Caco-2 (cell line): ENCODE data around the gene FAH. TPM values are rescaled to one million over a fixed set of nuclear protein-coding genes. Genes with fewer than 3 reads are reported as not detected.

ENCODE experiments used
- BruUV-seq: library from RNA; stranded (reverse); fragments of 400-500 nt; replicated peaks from 2 replicates; lab custom pipeline; 2021; lab: Mats Ljungman, UMichigan
- CTCF ChIA-PET: fragments of 300-600 bp; sonication (Branson Sonifier 250); formaldehyde crosslinking; loops from one replicate; lab custom pipeline; 2022; ENCODE audit warnings: antibody characterized with exemption; lab: Charles Lee
- POLR2A ChIA-PET: fragments of 300-600 bp; sonication (Branson Sonifier 250); formaldehyde crosslinking; loops from one replicate; lab custom pipeline; 2022; ENCODE audit warnings: antibody characterized with exemption; lab: Charles Lee
- DNase-seq, 2 experiments: peaks; one replicate each; pipeline versions ENCODE4 v3.0.0 to v3.0.0-alpha.2; 2020 to 2022
- H3K27me3 ChIP-seq: replicated peaks from 2 replicates; pipeline ENCODE4 v1.6.0; 2011; ENCODE audit warnings: low read length; ENCODE audit not compliant: control insufficient read depth, insufficient read depth
- H3K36me3 ChIP-seq: 2 replicates; pipeline ENCODE4 v1.5.1; 2011; ENCODE audit warnings: low read length; ENCODE audit not compliant: control insufficient read depth, insufficient read depth
- H3K4me1 ChIP-seq: fragments of 250-450 bp; sonication (Bioruptor Pico); 2 replicates; pipeline ENCODE4 v1.5.1; 2020; ENCODE audit warnings: mild to moderate bottlenecking
- H3K4me3 ChIP-seq: 2 replicates; pipeline ENCODE4 v1.5.1; 2011; ENCODE audit warnings: low read depth, mild to moderate bottlenecking, control low read depth, low read length
- H3K9me3 ChIP-seq: fragments of 250-450 bp; sonication (Bioruptor Pico); 2 replicates; pipeline ENCODE4 v1.5.1; 2020; ENCODE audit warnings: mild to moderate bottlenecking, moderate library complexity
- H3K27ac Mint-ChIP-seq: one replicate; pipeline ENCODE4 v1.8.0; 2022; ENCODE audit warnings: mixed read lengths; ENCODE audit not compliant: unreplicated experiment
- H3K27me3 Mint-ChIP-seq: one replicate; pipeline ENCODE4 v1.8.0; 2022; ENCODE audit warnings: mixed read lengths; ENCODE audit not compliant: insufficient read depth, unreplicated experiment
- H3K36me3 Mint-ChIP-seq: one replicate; pipeline ENCODE4 v1.8.0; 2022; ENCODE audit warnings: mild to moderate bottlenecking, mixed read lengths; ENCODE audit not compliant: insufficient read depth, unreplicated experiment
- H3K4me1 Mint-ChIP-seq: one replicate; pipeline ENCODE4 v1.8.0; 2022; ENCODE audit warnings: low read depth, mixed read lengths; ENCODE audit not compliant: unreplicated experiment
- H3K4me3 Mint-ChIP-seq: one replicate; pipeline ENCODE4 v1.8.0; 2022; ENCODE audit warnings: mild to moderate bottlenecking, moderate library complexity, mixed read lengths; ENCODE audit not compliant: unreplicated experiment
- H3K9me3 Mint-ChIP-seq: one replicate; pipeline ENCODE4 v1.8.0; 2022; ENCODE audit warnings: mixed read lengths; ENCODE audit not compliant: unreplicated experiment
- intact Hi-C: fragments of 100-400 bp; cut with micrococcal nuclease; formaldehyde crosslinking; loops from one replicate; pipeline ENCODE4 v1.10.0; 2022; ENCODE audit not compliant: unreplicated experiment
- total RNA-seq: library from RNA; stranded (reverse); gene quantifications from 2 replicates; pipeline ENCODE4 v1.2.3, GENCODE V29; 2022
- TF ChIP-seq, protein P1 (sequence below), 2 experiments: fragments of 200-600 bp in 1 of 2; IDR thresholded peaks; 1 replicate in 1 of 2; 2 replicates in 1 of 2; pipeline versions ENCODE4 v1.5.1 to v1.8.0; 2011 to 2022; ENCODE audit warnings: antibody characterized with exemption in 1 of 2, control low read depth in 1 of 2, inconsistent platforms in 1 of 2, low read depth in 1 of 2, low read length in 1 of 2, mild to moderate bottlenecking in 1 of 2, moderate library complexity in 1 of 2; ENCODE audit not compliant: insufficient read depth in 1 of 2, severe bottlenecking in 1 of 2, unreplicated experiment in 1 of 2

The FAH gene
- total RNA-seq, 1 experiment from 2014 or later = 20.4 TPM

DNA sequence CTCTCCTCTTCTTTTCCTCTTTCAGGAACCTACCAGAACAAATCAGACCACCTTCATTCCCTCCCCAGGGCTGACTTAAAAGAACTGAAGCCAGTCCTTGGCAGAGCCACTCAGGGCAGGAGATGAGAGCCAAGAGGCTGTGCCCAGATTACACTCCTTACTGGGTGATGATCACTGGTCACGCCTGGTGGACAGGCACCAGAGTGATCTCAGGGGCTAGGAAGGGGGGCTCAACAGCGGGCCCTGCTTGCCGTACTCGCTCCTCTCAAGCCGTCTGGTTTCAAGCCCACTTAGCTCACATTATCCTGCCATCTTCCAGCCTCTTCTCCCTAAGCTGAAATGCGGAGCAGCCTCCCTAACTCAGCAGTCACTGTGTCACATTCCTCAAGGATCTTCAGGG is 1.7 kb upstream of the FAH start:
- no peak overlapping the region for H3K4me3 Mint-ChIP-seq
- no TSS peak for BruUV-seq
- Histone ChIP-seq H3K4me1 (peaks cover 9% of the 10 kb centered on the region; the same call in 1 of the 2 replicates), H3K27me3 (no peaks in the 10 kb centered on the region), H3K9me3 (no peaks in the 10 kb centered on the region), H3K4me3 (no peak overlapping the region), H3K36me3 (no peaks in the 10 kb centered on the region)
- TF ChIP-seq, protein P1, sequence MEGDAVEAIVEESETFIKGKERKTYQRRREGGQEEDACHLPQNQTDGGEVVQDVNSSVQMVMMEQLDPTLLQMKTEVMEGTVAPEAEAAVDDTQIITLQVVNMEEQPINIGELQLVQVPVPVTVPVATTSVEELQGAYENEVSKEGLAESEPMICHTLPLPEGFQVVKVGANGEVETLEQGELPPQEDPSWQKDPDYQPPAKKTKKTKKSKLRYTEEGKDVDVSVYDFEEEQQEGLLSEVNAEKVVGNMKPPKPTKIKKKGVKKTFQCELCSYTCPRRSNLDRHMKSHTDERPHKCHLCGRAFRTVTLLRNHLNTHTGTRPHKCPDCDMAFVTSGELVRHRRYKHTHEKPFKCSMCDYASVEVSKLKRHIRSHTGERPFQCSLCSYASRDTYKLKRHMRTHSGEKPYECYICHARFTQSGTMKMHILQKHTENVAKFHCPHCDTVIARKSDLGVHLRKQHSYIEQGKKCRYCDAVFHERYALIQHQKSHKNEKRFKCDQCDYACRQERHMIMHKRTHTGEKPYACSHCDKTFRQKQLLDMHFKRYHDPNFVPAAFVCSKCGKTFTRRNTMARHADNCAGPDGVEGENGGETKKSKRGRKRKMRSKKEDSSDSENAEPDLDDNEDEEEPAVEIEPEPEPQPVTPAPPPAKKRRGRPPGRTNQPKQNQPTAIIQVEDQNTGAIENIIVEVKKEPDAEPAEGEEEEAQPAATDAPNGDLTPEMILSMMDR (IDR thresholded peaks at IDR 0.05; ENCODE audit: insufficient read depth in 1 of 2, low read depth in 1 of 2, low read length in 1 of 2, severe bottlenecking in 1 of 2, unreplicated experiment in 1 of 2) = no peak
- H3K4me1 Mint-ChIP-seq = peaks cover 7% of the 10 kb centered on the region
- no peak for DNase-seq
- ChIA-PET POLR2A (no interaction called here), CTCF (no interaction called here)
- H3K9me3 Mint-ChIP-seq = no peaks in the 10 kb centered on the region
- intact Hi-C loops = loop anchor here (10.0 kb wide), 1 partner anchor 226 kb away; no protein-coding TSS in a partner anchor
- no peaks in the 10 kb centered on the region for H3K36me3 Mint-ChIP-seq
- no peak overlapping the region for H3K27ac Mint-ChIP-seq
- H3K27me3 Mint-ChIP-seq = peaks cover 3% of the 10 kb centered on the region

DNA sequence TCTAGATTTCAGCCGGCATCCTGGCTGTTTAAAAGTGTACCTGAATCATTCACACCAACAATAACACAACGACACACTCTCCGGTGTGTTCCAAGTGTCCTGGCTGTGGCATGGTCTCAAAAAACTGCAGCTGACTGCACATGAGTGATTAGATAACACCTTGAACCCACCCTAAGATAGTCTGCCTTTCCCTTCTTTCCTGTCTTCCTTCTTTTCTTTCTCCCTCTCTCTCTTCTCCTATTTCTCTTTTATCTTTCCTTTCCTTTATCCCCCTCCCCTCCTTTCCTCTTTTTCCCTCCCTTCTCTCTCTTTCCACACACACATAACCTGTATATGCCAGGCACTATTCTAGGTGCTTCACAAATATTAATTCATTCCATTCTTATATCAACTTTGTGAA is 1.2 kb upstream of the FAH start:
- Histone ChIP-seq H3K36me3 (no peaks in the 10 kb centered on the region), H3K4me3 (no peak overlapping the region; the same call in 1 of the 2 replicates), H3K9me3 (no peaks in the 10 kb centered on the region), H3K4me1 (peaks cover 9% of the 10 kb centered on the region; the same call in 1 of the 2 replicates), H3K27me3 (no peaks in the 10 kb centered on the region)
- ChIA-PET POLR2A (no interaction called here), CTCF (no interaction called here)
- peaks cover 3% of the 10 kb centered on the region for H3K27me3 Mint-ChIP-seq
- BruUV-seq = no TSS peak
- peaks cover 7% of the 10 kb centered on the region for H3K4me1 Mint-ChIP-seq
- TF ChIP-seq, protein P1 (IDR thresholded peaks at IDR 0.05; ENCODE audit: insufficient read depth in 1 of 2, low read depth in 1 of 2, low read length in 1 of 2, severe bottlenecking in 1 of 2, unreplicated experiment in 1 of 2) = no peak
- DNase-seq = no peak
- no peak overlapping the region for H3K27ac Mint-ChIP-seq
- intact Hi-C loops = loop anchor here (10.0 kb wide), 1 partner anchor 227 kb away; no protein-coding TSS in a partner anchor
- peak overlapping the region; percentile 84 for H3K4me3 Mint-ChIP-seq
- H3K36me3 Mint-ChIP-seq = no peaks in the 10 kb centered on the region
- H3K9me3 Mint-ChIP-seq = no peaks in the 10 kb centered on the region

DNA sequence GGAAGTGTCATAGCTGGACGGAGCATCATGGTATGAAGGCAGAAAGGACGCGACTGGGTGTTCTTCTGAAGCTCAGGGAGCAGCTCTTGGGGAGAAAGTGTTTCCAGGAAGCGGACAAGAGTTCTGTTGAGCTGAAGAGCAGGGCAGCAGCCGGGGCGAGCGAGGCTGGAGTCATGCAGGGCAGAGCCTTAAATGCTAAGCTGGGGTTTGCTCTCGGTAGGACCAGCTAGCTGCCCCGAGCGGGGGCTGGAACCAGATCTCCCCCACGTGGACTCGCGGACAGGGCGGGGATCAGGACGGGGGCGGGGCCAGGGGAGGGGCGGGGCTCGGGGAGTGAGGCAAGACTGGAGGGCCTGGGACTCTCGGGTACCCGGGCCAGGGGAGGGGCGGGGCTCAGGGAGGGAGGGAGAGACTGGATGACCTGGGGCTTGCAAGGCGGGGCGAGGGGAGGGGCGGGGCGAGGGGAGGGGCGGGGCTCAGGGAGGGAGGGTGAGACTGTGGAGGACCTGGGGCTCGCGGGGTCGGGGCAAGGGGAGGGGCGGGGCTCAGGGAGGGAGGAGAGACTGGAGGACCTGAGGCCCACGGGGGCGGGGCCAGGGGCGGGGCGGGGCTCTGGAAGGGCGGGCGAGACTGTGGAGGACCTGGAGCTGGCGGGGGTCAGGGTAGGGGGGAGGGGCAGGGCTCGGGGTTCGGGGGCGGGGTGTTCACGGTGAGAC is 461 bp upstream of the FAH start:
- CTCF ChIA-PET = interaction anchor here (1.7 kb wide), 1 partner anchor 21 kb away, joined by 6 read pairs; no protein-coding TSS in a partner anchor
- Histone ChIP-seq H3K9me3 (no peaks in the 10 kb centered on the region), H3K36me3 (no peaks in the 10 kb centered on the region), H3K27me3 (no peaks in the 10 kb centered on the region), H3K4me1 (peaks cover 9% of the 10 kb centered on the region; the same call in 1 of the 2 replicates), H3K4me3 (peak overlapping the region; percentile 87)
- Mint-ChIP-seq H3K27ac (no peak overlapping the region), H3K27me3 (peaks cover 3% of the 10 kb centered on the region), H3K36me3 (no peaks in the 10 kb centered on the region), H3K4me3 (peak overlapping the region; percentile 84), H3K4me1 (peaks cover 7% of the 10 kb centered on the region), H3K9me3 (no peaks in the 10 kb centered on the region)
- no TSS peak for BruUV-seq
- intact Hi-C loops = loop anchor here (1.0 to 10.0 kb wide), 2 partner anchors 93 to 228 kb away; partner anchors contain the start of gene ZFAND6
- POLR2A ChIA-PET = interaction anchor here (0.7 to 0.8 kb wide), 2 partner anchors 52 to 624 kb away, joined by 7 to 16 read pairs; no protein-coding TSS in a partner anchor
- TF ChIP-seq, protein P1 (IDR thresholded peaks at IDR 0.05; ENCODE audit: insufficient read depth in 1 of 2, low read depth in 1 of 2, low read length in 1 of 2, severe bottlenecking in 1 of 2, unreplicated experiment in 1 of 2) = no peak
- peak; percentile 90 to 98 for DNase-seq
